GM23338 (cell line): ENCODE results near the gene MAP7D3. TPM values are rescaled to one million over a fixed set of nuclear protein-coding genes. Genes with fewer than 3 reads are reported as not detected.

Source experiments
- ATAC-seq: fragments of 200-7000 bp; cut with Tn5 transposase; 3 replicates; pipeline ENCODE4 v1.9.1; 2020
- DNase-seq: peaks from one replicate; pipeline ENCODE4 v3.0.0-alpha.2; 2015; ENCODE audit warnings: low spot score
- H2AFZ ChIP-seq: fragments of 200-600 bp; sonication (generic); 2 replicates; pipeline ENCODE4 v1.8.0; 2016; ENCODE audit warnings: antibody characterized with exemption, mild to moderate bottlenecking, moderate library complexity
- H3F3A ChIP-seq: fragments of 200-600 bp; sonication (generic); replicated peaks from 2 replicates; pipeline ENCODE4 v1.8.0; 2017; ENCODE audit warnings: antibody characterized with exemption, mixed run types, low read depth
- H3K27ac ChIP-seq: fragments of 200-600 bp; sonication (generic); 2 replicates; pipeline ENCODE4 v1.6.1; 2016; ENCODE audit warnings: low read depth
- H3K27me3 ChIP-seq: fragments of 200-600 bp; sonication (generic); 2 replicates; pipeline ENCODE4 v1.8.0; 2016; ENCODE audit warnings: mild to moderate bottlenecking, mixed run types, moderate library complexity; ENCODE audit not compliant: insufficient read depth
- H3K36me3 ChIP-seq: fragments of 200-600 bp; sonication (generic); 2 replicates; pipeline ENCODE4 v1.8.0; 2016; ENCODE audit warnings: mild to moderate bottlenecking; ENCODE audit not compliant: insufficient read depth
- H3K4me1 ChIP-seq: fragments of 200-600 bp; sonication (generic); 2 replicates; pipeline ENCODE4 v1.8.0; 2016; ENCODE audit warnings: mild to moderate bottlenecking, moderate library complexity; ENCODE audit not compliant: insufficient read depth
- H3K4me2 ChIP-seq: fragments of 200-600 bp; sonication (generic); 2 replicates; pipeline ENCODE4 v1.7.1; 2017; ENCODE audit warnings: mixed run types
- H3K4me3 ChIP-seq: fragments of 200-600 bp; sonication (generic); 2 replicates; pipeline ENCODE4 v1.6.1; 2016; ENCODE audit warnings: mixed run types
- H3K79me2 ChIP-seq: fragments of 200-600 bp; sonication (generic); replicated peaks from 2 replicates; pipeline ENCODE4 v1.8.0; 2017; ENCODE audit warnings: mild to moderate bottlenecking; ENCODE audit not compliant: insufficient read depth
- H3K9me2 ChIP-seq: fragments of 200-600 bp; sonication (generic); 2 replicates; pipeline ENCODE4 v1.8.0; 2017; ENCODE audit not compliant: insufficient read depth
- H4K20me1 ChIP-seq: fragments of 200-600 bp; sonication (generic); replicated peaks from 2 replicates; pipeline ENCODE4 v1.8.0; 2017; ENCODE audit warnings: mild to moderate bottlenecking; ENCODE audit not compliant: insufficient read depth
- H3K27ac Mint-ChIP-seq: 2 replicates; pipeline ENCODE4 v1.8.0; 2020; ENCODE audit warnings: inconsistent platforms, mild to moderate bottlenecking, moderate library complexity, mixed read lengths
- H3K27me3 Mint-ChIP-seq: 3 replicates; pipeline ENCODE4 v1.8.0; 2022; ENCODE audit warnings: low read depth, mild to moderate bottlenecking, moderate library complexity, mixed read lengths, inconsistent platforms; ENCODE audit not compliant: insufficient read depth, poor library complexity
- H3K36me3 Mint-ChIP-seq: 3 replicates; pipeline ENCODE4 v1.8.0; 2021; ENCODE audit warnings: low read depth, mild to moderate bottlenecking, inconsistent platforms, moderate library complexity, mixed read lengths
- H3K4me1 Mint-ChIP-seq: 3 replicates; pipeline ENCODE4 v1.8.0; 2020; ENCODE audit warnings: mild to moderate bottlenecking, inconsistent platforms, mixed read lengths
- H3K4me3 Mint-ChIP-seq: 3 replicates; pipeline ENCODE4 v1.8.0; 2021; ENCODE audit warnings: moderate library complexity, mild to moderate bottlenecking, inconsistent platforms, mixed read lengths
- H3K9me3 Mint-ChIP-seq: 3 replicates; pipeline ENCODE4 v1.8.0; 2020; ENCODE audit warnings: moderate library complexity, mild to moderate bottlenecking, inconsistent platforms, mixed read lengths
- ETS1 ChIP-seq: IDR thresholded peaks from 2 replicates; pipeline ENCODE4 v1.6.1; 2016; ENCODE audit warnings: antibody characterized with exemption
- EZH2 ChIP-seq: fragments of 200-600 bp; sonication (generic); IDR thresholded peaks from one replicate; pipeline ENCODE4 v1.8.0; 2017; ENCODE audit warnings: antibody characterized with exemption, mild to moderate bottlenecking, low read depth; ENCODE audit not compliant: unreplicated experiment
- EZH2phosphoT487 ChIP-seq: fragments of 200-600 bp; sonication (generic); IDR thresholded peaks from one replicate; pipeline ENCODE4 v1.8.1; 2018; ENCODE audit warnings: antibody characterized with exemption; ENCODE audit not compliant: unreplicated experiment
- JUNB ChIP-seq: IDR thresholded peaks from one replicate; pipeline ENCODE4 v1.6.1; 2016; ENCODE audit warnings: antibody characterized with exemption; ENCODE audit not compliant: unreplicated experiment
- NANOG ChIP-seq: IDR thresholded peaks from 2 replicates; pipeline ENCODE4 v1.6.1; 2016; ENCODE audit warnings: antibody characterized with exemption, borderline replicate concordance
- POLR2AphosphoS5 ChIP-seq: IDR thresholded peaks from 2 replicates; pipeline ENCODE4 v1.6.1; 2016; ENCODE audit warnings: antibody characterized with exemption, low read depth
- STAT1 ChIP-seq: IDR thresholded peaks from one replicate; pipeline ENCODE4 v1.6.1; 2016; ENCODE audit warnings: antibody characterized with exemption; ENCODE audit not compliant: unreplicated experiment
- ZNF114 ChIP-seq: fragments of 250-450 bp; sonication (Bioruptor Pico); IDR thresholded peaks from 2 replicates; pipeline ENCODE4 v1.5.0; 2020; ENCODE audit warnings: mild to moderate bottlenecking, moderate library complexity
- ZNF462 ChIP-seq: fragments of 250-450 bp; sonication (Bioruptor Pico); IDR thresholded peaks from 2 replicates; pipeline ENCODE4 v1.5.0; 2020; ENCODE audit warnings: mild to moderate bottlenecking, moderate library complexity
- polyA plus RNA-seq: library from polyadenylated mRNA; unstranded; fragments of >200 nt; fragmentation: Nextera tagmentation; extraction: Ambion mirVana; gene quantifications from 2 replicates; pipeline ENCODE4 v1.2.1, GENCODE V29; 2016
- total RNA-seq: library from RNA; depleted of rRNA; stranded (reverse); fragments of >200 nt; shearing (Covaris generic); gene quantifications from 2 replicates; pipeline ENCODE4 v1.2.3, GENCODE V29; 2014

Gene MAP7D3
- total and polyA plus RNA-seq, 2 experiments from 2014 or later, result 14.5 to 33.4 TPM

GRCh38 chrX:136186023-136186413 is 65.2 kb downstream of the MAP7D3 start:
- no peak overlapping the region for H2AFZ ChIP-seq
- no peaks in the 10 kb centered on the region for H3K36me3 ChIP-seq
- DNase-seq, result no peak
- Mint-ChIP-seq H3K9me3 (no peaks in the 10 kb centered on the region), H3K4me1 (no peaks in the 10 kb centered on the region), H3K27ac (no peak overlapping the region), H3K36me3 (no peaks in the 10 kb centered on the region), H3K27me3 (peaks cover 2% of the 10 kb centered on the region), H3K4me3 (no peak overlapping the region)
- no peaks in the 10 kb centered on the region for H4K20me1 ChIP-seq
- H3K27ac ChIP-seq, result no peak overlapping the region
- no peak for TF ChIP-seq ZNF114 (CRISPR knock-in tag)
- TF ChIP-seq JUNB, result no peak
- TF ChIP-seq EZH2, result no peak
- no peak for TF ChIP-seq NANOG
- no peak for TF ChIP-seq ETS1
- no peak for TF ChIP-seq ZNF462 (CRISPR knock-in tag)
- TF ChIP-seq POLR2AphosphoS5, result no peak
- TF ChIP-seq EZH2phosphoT487, result no peak
- TF ChIP-seq STAT1, result no peak
- ATAC-seq, result no peak
- H3K4me1 ChIP-seq, result no peaks in the 10 kb centered on the region
- H3K27me3 ChIP-seq, result no peaks in the 10 kb centered on the region
- H3K4me2 ChIP-seq, result no peak overlapping the region
- H3K79me2 ChIP-seq, result no peaks in the 10 kb centered on the region
- no peaks in the 10 kb centered on the region for H3F3A ChIP-seq
- no peaks in the 10 kb centered on the region for H3K9me2 ChIP-seq
- H3K4me3 ChIP-seq, result no peak overlapping the region
